Raji (cell line): Measurements from ENCODE around the gene NEMP1.
A peak's percentile ranks its signal among the peaks of the same experiment; 100 is the strongest.

Source experiments
- POLR2A ChIP-seq: IDR thresholded peaks from 2 replicates; pipeline ENCODE4 v1.6.1; 2011; ENCODE audit warnings: low read depth, low read length, control low read depth; ENCODE audit not compliant: insufficient read depth

NEMP1 gene

GRCh38 chr12:57096099-57096572 is 17.5 kb upstream of the NEMP1 start:
- TF ChIP-seq POLR2A, result no peak

GRCh38 chr12:57095440-57095839 is 16.8 kb upstream of the NEMP1 start:
- 0 out of 2 replicates have a peak, but pooled peaks have one; percentile 18 for TF ChIP-seq POLR2A

DNA sequence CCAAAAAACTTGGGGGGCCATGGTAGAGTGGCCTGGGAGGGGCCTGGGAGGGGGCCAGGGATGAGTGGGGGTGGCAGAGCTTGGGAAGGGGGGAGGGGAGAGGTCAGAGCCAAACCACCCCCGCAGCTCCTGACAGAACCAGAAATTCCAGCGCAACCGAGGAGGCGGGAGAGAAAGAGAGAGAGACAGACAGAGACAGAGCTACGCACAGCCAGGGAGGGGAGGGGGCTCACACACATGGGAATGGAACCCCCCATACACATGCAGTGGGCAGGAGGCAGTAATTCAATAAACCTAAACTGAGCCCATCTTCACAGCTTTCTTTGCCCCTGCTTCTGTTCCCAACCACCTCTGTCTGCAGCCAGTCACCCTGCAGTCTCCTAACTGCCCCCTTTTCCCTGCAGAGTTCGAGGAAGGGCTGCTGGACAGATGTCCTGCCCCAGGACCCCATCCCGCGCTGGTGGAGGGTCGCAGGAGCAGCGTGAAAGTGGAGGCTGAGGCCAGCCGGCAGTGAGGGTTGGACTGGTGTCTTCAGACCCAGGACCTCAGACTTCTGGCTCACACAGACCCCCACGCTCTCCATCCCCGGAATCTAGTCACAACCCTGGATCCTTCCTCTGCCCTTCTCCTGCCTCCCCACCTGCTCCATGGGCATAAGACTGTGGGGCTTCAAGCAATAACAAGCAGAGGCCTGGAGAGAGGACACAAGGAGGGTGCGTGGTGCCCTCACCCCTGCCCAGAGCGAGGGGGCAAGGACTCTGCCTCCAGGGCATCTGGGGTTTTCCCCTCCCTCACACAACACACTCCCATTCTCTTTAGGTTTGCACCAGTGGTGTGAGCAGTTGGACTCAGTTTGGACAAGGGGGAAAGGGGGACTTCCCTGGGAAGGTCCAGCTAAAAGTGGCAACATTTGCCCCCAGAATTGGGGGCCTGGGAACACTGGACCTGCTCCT is 15.9 kb upstream of the NEMP1 start:
- peak; percentile 20; the same call in 1 of the 2 replicates for TF ChIP-seq POLR2A

DNA sequence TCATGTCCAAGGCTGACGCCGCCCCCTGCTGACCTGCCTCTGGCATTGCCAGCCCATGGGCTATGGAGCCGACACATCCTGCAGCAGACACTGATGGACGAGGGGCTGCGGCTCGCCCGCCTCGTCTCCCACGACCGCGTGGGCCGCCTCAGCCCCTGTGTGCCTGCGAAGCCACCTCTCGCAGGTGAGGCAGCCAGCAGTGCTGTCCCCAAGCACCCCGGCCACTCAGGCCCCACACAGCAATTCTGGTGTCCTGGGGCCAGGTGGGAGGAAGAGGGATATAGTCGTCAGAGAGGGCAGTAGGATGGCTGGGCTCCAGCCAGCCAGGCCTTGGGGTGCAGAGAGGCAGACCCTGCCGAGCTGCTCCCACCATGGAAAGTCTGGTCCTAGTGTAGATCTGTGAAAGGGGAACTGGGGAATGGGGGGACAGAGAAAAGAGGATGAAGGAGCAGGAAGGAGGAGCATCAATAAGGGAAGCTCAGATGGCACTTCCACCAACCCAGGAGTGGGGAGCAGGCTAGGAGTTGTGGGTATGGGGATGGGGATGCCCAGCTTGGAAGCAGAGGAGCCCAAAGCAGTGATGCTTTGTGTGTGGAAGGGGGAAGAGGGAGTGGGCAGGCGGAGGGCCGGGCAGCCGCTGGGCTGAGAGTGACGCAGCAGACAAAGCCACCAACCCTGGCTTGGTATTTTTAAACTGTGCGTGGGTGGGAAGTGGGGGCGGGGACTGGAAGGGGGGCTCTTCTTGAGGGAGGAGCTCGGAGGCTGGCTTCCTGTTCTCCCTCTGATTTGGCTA is 15.0 kb upstream of the NEMP1 start:
- TF ChIP-seq POLR2A, result peak; percentile 4; the same call in 1 of the 2 replicates

GRCh38 chr12:57092876-57093414 is 14.4 kb upstream of the NEMP1 start:
- no peak for TF ChIP-seq POLR2A

GRCh38 chr12:57092529-57092862 is 13.9 kb upstream of the NEMP1 start:
- no peak for TF ChIP-seq POLR2A

DNA sequence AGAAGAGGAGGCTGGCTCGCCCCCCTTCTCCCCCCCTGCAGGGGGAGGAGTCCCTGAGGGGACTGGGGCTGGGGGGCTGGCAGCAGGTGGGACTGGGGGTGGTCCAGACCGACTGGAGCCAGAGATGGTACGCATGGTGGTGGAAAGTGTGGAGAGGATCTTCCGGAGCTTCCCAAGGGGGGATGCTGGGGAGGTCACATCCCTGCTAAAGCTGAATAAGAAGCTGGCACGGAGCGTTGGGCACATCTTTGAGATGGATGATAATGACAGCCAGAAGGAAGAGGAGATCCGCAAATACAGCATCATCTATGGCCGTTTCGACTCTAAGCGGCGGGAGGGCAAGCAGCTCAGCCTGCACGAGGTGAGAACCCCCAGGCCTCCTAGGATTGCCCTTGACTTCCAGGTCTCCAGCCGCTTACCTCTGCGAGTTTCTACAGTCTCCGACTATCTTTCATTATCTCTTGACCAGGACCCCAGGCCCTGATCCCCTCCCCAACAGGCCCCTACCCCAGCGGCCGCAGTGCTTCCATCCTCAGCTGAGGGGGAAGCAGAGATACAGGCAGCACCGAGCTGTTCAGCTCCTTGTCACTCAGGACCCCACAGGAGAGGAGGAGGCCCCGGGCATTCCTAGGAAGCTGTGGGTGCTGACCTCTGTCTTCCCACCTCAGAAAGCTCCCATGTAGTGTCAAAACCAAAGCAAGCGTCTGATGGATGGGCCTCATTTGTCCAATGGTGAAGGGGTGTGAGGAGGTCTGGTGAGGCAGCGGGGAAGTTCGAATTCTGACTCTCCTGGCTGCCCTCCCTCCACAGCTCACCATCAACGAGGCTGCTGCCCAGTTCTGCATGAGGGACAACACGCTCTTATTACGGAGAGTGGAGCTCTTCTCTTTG is 13.3 kb upstream of the NEMP1 start:
- TF ChIP-seq POLR2A, result no peak

GRCh38 chr12:57090924-57091637 is 12.5 kb upstream of the NEMP1 start:
- TF ChIP-seq POLR2A, result no peak

DNA sequence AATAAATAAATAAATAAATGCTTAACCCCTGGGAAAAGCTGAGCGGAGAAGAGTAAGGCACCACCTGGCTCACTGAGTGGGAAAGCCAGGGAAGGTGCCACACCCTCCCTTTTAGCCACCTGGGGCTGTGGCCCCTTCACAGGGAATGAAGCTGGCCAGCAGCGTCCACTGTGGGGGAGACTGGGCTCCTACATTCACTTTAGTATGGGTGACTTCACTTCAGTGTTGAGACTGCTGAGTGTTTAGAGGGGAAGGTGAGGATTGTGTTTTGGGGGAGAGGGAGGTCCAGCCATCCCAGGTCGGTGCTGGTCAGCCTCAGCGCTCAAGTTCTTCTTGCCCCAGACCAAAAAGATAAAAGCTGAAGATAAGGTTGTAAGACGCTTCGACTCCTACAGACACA is 11.9 kb upstream of the NEMP1 start:
- TF ChIP-seq POLR2A, result no peak

GRCh38 chr12:57089271-57090245 is 11.0 kb upstream of the NEMP1 start:
- TF ChIP-seq POLR2A, result peak; percentile 28

GRCh38 chr12:57088354-57089270 is 10.0 kb upstream of the NEMP1 start, which contains the start of gene NAB2:
TSS of gene NAB2 (plus strand) at chr12:57089114. CDS start at chr12:57089272, 158 bp downstream.
- TF ChIP-seq POLR2A, result peak; percentile 75
